Osteoblast (primary cell): ENCODE data around the gene PRRT3. TPM values are rescaled to one million over a fixed set of nuclear protein-coding genes. Genes with fewer than 3 reads are reported as not detected.
"Not testable (repeated sequence)": the region's sequence is repeated elsewhere in the genome, so short reads cannot be mapped to it uniquely, and the experiment has no call there.

Experiments
- DNase-seq: peaks from one replicate; pipeline ENCODE4 v3.0.0; 2011; ENCODE audit warnings: low spot score, mixed read lengths; ENCODE audit not compliant: insufficient read length; ENCODE audit errors: missing footprints
- H2AFZ ChIP-seq: 2 replicates; pipeline ENCODE4 v1.6.0; 2011; ENCODE audit warnings: mild to moderate bottlenecking, low read length
- H3K27ac ChIP-seq: 2 replicates; pipeline ENCODE4 v1.5.1; 2011; ENCODE audit warnings: mild to moderate bottlenecking, low read depth, low read length, moderate library complexity
- H3K27me3 ChIP-seq: 2 replicates; pipeline ENCODE4 v1.6.0; 2012; ENCODE audit warnings: mild to moderate bottlenecking, control low read depth, inconsistent platforms, low read length, moderate library complexity; ENCODE audit not compliant: insufficient read depth
- H3K36me3 ChIP-seq: 2 replicates; pipeline ENCODE4 v1.5.1; 2011; ENCODE audit warnings: mild to moderate bottlenecking, low read length, control low read depth, moderate library complexity; ENCODE audit not compliant: insufficient read depth
- H3K4me1 ChIP-seq: 2 replicates; pipeline ENCODE4 v1.5.1; 2011; ENCODE audit warnings: mild to moderate bottlenecking, low read length, control low read depth, moderate library complexity; ENCODE audit not compliant: insufficient read depth
- H3K4me2 ChIP-seq: 2 replicates; pipeline ENCODE4 v1.6.0; 2011; ENCODE audit warnings: mild to moderate bottlenecking, low read length; ENCODE audit not compliant: insufficient read depth
- H3K4me3 ChIP-seq: fragments of 200-600 bp; sonication (generic); 3 replicates; pipeline ENCODE4 v1.5.1; 2012; ENCODE audit warnings: mild to moderate bottlenecking, low read length, inconsistent platforms; ENCODE audit not compliant: insufficient read depth
- H3K79me2 ChIP-seq: 2 replicates; pipeline ENCODE4 v1.6.0; 2012; ENCODE audit warnings: mild to moderate bottlenecking, low read length, control low read depth, inconsistent platforms; ENCODE audit not compliant: insufficient read depth
- H3K9me3 ChIP-seq: 2 replicates; pipeline ENCODE4 v1.5.1; 2011; ENCODE audit warnings: low read depth, low read length, control low read depth
- H4K20me1 ChIP-seq: 2 replicates; pipeline ENCODE4 v1.6.0; 2012; ENCODE audit warnings: mild to moderate bottlenecking, low read length, control low read depth; ENCODE audit not compliant: insufficient read depth
- total RNA-seq: library from RNA; depleted of rRNA; stranded (reverse); fragments of >200 nt; gene quantifications from 2 replicates; pipeline ENCODE4 v1.2.3, GENCODE V29; 2012
- TF ChIP-seq, protein P1 (sequence below): IDR thresholded peaks from 2 replicates; pipeline ENCODE4 v1.5.1; 2011; ENCODE audit warnings: mild to moderate bottlenecking, low read depth, low read length, moderate library complexity; ENCODE audit errors: extremely low read depth

PRRT3 gene
- total RNA-seq, 1 donor: 4.3 TPM

DNA sequence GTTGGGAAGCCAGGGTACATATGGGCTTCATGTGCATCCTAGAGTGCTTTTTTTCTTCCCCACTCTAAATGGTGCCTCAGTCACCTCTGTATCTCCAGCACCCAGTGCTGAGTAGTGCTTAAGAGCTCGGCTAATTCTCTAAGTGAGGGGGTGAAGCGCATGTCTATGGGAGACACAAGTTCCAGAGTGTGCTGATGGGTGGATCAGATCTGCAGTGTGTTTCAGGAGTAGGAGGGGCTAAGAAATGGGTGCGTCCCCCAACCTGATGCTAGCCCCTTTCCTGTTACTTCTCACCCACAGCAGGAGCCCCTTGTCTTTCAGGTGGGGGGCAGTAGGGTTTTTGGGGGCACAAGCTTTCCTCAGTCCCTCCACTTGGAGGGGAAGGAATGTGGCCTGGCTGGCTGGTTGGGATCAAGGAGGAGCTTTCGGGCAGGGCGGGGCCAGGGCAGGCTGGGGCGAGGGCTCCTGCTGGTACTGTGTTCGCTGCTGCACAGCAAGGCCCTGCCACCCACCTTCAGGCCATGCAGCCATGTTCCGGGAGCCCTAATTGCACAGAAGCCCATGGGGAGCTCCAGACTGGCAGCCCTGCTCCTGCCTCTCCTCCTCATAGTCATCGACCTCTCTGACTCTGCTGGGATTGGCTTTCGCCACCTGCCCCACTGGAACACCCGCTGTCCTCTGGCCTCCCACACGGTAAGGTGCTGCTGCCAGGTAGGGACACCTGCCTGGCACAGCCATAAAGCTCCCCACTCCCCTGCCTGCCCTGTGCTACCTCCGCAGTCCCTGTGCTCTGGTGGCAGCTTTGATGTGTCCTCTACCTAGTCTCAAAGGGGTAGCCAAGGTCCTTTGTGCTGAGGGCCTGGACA, 49.6 kb downstream of the PRRT3 start, which contains the start of gene IL17RE:
Gene IL17RE, plus strand, starts transcription at position 477 of the 866 bp plus-strand sequence. Its CDS starts 85 bp downstream, at position 562.
- Histone ChIP-seq H3K4me2 (peak within 1 kb of the TSS; percentile 81), H4K20me1 (no peaks in the 10 kb centered on the region), H3K4me1 (peaks cover 33% of the 10 kb centered on the region), H3K36me3 (no peaks in the 10 kb centered on the region), H2AFZ (peak within 1 kb of the TSS; percentile 83), H3K9me3 (no peaks in the 10 kb centered on the region), H3K27me3 (no peaks in the 10 kb centered on the region), H3K79me2 (no peaks in the 10 kb centered on the region), H3K27ac (peak within 1 kb of the TSS; percentile 67), H3K4me3 (peak within 1 kb of the TSS; percentile 48)
- TF ChIP-seq, protein P1, sequence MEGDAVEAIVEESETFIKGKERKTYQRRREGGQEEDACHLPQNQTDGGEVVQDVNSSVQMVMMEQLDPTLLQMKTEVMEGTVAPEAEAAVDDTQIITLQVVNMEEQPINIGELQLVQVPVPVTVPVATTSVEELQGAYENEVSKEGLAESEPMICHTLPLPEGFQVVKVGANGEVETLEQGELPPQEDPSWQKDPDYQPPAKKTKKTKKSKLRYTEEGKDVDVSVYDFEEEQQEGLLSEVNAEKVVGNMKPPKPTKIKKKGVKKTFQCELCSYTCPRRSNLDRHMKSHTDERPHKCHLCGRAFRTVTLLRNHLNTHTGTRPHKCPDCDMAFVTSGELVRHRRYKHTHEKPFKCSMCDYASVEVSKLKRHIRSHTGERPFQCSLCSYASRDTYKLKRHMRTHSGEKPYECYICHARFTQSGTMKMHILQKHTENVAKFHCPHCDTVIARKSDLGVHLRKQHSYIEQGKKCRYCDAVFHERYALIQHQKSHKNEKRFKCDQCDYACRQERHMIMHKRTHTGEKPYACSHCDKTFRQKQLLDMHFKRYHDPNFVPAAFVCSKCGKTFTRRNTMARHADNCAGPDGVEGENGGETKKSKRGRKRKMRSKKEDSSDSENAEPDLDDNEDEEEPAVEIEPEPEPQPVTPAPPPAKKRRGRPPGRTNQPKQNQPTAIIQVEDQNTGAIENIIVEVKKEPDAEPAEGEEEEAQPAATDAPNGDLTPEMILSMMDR: no peak
- DNase-seq: no peak

DNA sequence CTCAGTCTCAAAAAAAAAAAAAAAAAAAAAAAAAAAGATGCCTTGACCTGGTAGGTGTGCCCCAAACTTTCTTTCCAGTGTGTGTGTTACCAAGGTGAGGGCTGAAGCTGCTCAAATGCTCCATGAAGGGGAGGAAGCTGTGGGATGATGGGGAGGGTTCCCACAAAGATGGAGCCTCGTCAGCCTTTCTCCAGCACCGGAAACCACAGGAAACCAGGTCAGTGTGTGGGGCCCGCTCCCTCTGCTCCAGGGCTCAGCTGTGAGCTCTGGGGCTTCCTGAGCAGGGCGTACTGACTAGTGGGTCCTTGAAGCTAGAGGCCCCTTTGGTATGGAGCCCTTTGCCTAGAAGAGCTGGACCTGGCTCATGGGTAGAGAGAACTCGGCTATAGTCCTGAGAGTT, 50.2 kb downstream of the PRRT3 start:
- TF ChIP-seq, protein P1: no peak
- H3K27ac ChIP-seq: no peak overlapping the region
- H3K9me3 ChIP-seq: no peaks in the 10 kb centered on the region
- H3K4me1 ChIP-seq: peaks cover 40% of the 10 kb centered on the region
- no peak overlapping the region for H3K4me3 ChIP-seq
- H4K20me1 ChIP-seq: no peaks in the 10 kb centered on the region
- H3K27me3 ChIP-seq: no peaks in the 10 kb centered on the region
- H3K36me3 ChIP-seq: no peaks in the 10 kb centered on the region
- no peak for DNase-seq
- H3K4me2 ChIP-seq: no peak overlapping the region
- H2AFZ ChIP-seq: peak overlapping the region; percentile 83
- H3K79me2 ChIP-seq: no peaks in the 10 kb centered on the region

DNA sequence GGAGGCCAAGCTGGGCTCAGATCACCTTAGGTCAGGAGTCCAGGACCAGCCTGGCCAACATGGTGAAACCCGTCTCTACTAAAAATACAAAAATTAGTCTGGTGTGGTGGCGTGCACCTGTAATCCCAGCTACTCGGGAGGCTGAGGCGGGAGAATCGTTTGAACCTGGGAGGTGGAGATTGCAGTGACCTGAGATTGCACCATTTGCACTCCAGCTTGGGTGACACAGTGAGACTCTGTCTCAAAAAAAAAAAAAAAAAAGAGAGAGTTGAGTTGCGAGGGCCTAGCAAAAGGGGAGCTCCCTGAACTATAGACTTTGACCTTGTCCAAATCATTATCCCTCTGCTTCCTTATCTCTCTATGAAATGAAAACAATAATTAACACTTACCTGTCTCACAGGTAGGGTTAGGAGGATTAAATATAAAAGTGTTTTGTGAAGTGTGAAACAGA, 51.2 kb downstream of the PRRT3 start:
- DNase-seq, H3K79me2 ChIP-seq, H2AFZ ChIP-seq, H4K20me1 ChIP-seq, H3K9me3 ChIP-seq, H3K36me3 ChIP-seq, H3K27me3 ChIP-seq, H3K27ac ChIP-seq, H3K4me3 ChIP-seq, H3K4me2 ChIP-seq: not testable (repeated sequence)
- peaks cover 45% of the 10 kb centered on the region for H3K4me1 ChIP-seq

DNA sequence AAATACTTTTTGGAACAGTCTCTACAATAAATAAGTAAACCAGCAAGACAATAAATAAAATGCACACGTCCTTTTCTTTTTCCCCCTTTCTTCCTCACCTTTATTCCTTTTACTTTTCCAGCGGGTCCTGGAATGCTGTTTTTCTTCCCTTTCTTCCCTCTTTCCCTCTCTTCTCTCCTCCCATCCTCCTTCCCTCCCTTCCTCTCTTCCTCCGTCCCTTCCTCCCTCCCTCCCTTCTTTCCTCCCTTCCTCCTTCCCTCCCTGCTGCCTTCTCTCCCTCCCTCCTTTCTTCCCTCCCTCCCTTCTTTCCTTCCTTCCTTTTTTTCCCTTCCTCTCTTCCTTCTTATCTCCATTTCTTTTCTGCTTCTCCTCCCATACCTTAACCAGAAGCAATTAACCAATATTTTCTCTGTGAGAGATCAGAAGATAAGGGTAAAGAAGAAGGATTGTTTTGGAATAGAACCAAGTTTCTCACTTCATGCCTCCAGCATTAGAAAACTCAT, 52.9 kb downstream of the PRRT3 start:
- TF ChIP-seq, protein P1: no peak

More for the DNA sequence above, 52.9 kb downstream of the PRRT3 start:
- Histone ChIP-seq H3K4me1 (peaks cover 45% of the 10 kb centered on the region), H3K36me3 (no peaks in the 10 kb centered on the region), H3K4me2 (no peak overlapping the region), H3K27ac (no peak overlapping the region), H3K27me3 (no peaks in the 10 kb centered on the region), H4K20me1 (no peaks in the 10 kb centered on the region), H2AFZ (no peak overlapping the region), H3K79me2 (peaks cover 4% of the 10 kb centered on the region), H3K4me3 (no peak overlapping the region), H3K9me3 (no peaks in the 10 kb centered on the region)
- DNase-seq: no peak
